GM12878 (cell line): Measurements from ENCODE around the gene PRM3. TPM values are rescaled to one million over a fixed set of nuclear protein-coding genes. Genes with fewer than 3 reads are reported as not detected.

Experiments
- CBX3 ChIP-seq: fragments of 200-600 bp; sonication (generic); IDR thresholded peaks from 2 replicates; pipeline ENCODE4 v1.6.1; 2016; ENCODE audit warnings: low read depth, borderline replicate concordance
- CEBPZ ChIP-seq: fragments of 150-350 bp; IDR thresholded peaks from 2 replicates; pipeline ENCODE4 v1.6.1; 2016; ENCODE audit warnings: low read depth, low read length
- MTA3 ChIP-seq: IDR thresholded peaks from 2 replicates; pipeline ENCODE4 v1.6.1; 2012; ENCODE audit warnings: low read length, inconsistent platforms, borderline replicate concordance
- MXI1 ChIP-seq: fragments of 150-350 bp; IDR thresholded peaks from 2 replicates; pipeline ENCODE4 v1.6.1; 2011; ENCODE audit warnings: low read depth, mild to moderate bottlenecking, inconsistent platforms, low read length, improper control_type of control experiment
- NFXL1 ChIP-seq: fragments of 450-650 bp; IDR thresholded peaks from 2 replicates; pipeline ENCODE4 v1.6.1; 2017; ENCODE audit warnings: antibody characterized with exemption, mild to moderate bottlenecking, borderline replicate concordance
- NR2C2 ChIP-seq: IDR thresholded peaks from 2 replicates; pipeline ENCODE4 v1.6.1; 2011; ENCODE audit warnings: borderline replicate concordance, low read depth; ENCODE audit not compliant: control insufficient read depth, insufficient read length
- NRF1 ChIP-seq: conservative IDR thresholded peaks from 2 replicates; pipeline ENCODE4 v1.6.1; 2011; ENCODE audit warnings: mild to moderate bottlenecking, low read depth, low read length, improper control_type of control experiment
- PBX3 ChIP-seq: IDR thresholded peaks from 2 replicates; pipeline ENCODE4 v1.6.1; 2011; ENCODE audit warnings: mild to moderate bottlenecking, low read depth, low read length, moderate library complexity; ENCODE audit not compliant: insufficient replicate concordance
- POU2F2 ChIP-seq: IDR thresholded peaks from 3 replicates; pipeline ENCODE4 v1.6.1; 2011; ENCODE audit warnings: low read depth, mild to moderate bottlenecking, low read length, borderline replicate concordance
- RBBP5 ChIP-seq: fragments of 200-600 bp; sonication (generic); conservative IDR thresholded peaks from 2 replicates; pipeline ENCODE4 v1.6.1; 2016
- STAT1 ChIP-seq: fragments of 450-650 bp; conservative IDR thresholded peaks from 2 replicates; pipeline ENCODE4 v1.6.1; 2014; ENCODE audit warnings: antibody characterized with exemption, mild to moderate bottlenecking
- SUPT20H ChIP-seq: IDR thresholded peaks from 2 replicates; pipeline ENCODE4 v1.6.1; 2011; ENCODE audit warnings: low read depth, mild to moderate bottlenecking, low read length, moderate library complexity, borderline replicate concordance; ENCODE audit not compliant: control insufficient read depth
- WRNIP1 ChIP-seq: IDR thresholded peaks from 2 replicates; pipeline ENCODE4 v1.6.1; 2011; ENCODE audit warnings: low read depth, low read length, improper control_type of control experiment, borderline replicate concordance
- YBX1 ChIP-seq: fragments of 450-650 bp; IDR thresholded peaks from 2 replicates; pipeline ENCODE4 v1.6.1; 2016; ENCODE audit warnings: antibody characterized with exemption
- ZNF622 ChIP-seq: fragments of 450-650 bp; IDR thresholded peaks from 2 replicates; pipeline ENCODE4 v1.6.1; 2017; ENCODE audit warnings: mild to moderate bottlenecking, inconsistent platforms
- polyA plus RNA-seq, 11 experiments: library from polyadenylated mRNA; depleted of rRNA in 4 of 11; unstranded in 6 of 11; stranded (reverse) in 5 of 11; fragments of >200 nt; fragmentation: Nextera tagmentation in 4 of 11; fragmentation: Illumina TruSeq in 1 of 11; extraction: Ambion mirVana in 4 of 11; extraction: Trizol in 1 of 11; gene quantifications; 1 replicate in 1 of 11; 2 replicates in 10 of 11; pipeline versions ENCODE4 v1.2.1 to v1.2.3, GENCODE V29; 2011 to 2016; ENCODE audit warnings: inconsistent platforms in 2 of 11, missing spikeins in 2 of 11, low read depth in 1 of 11
- total RNA-seq, 4 experiments: library from RNA; depleted of rRNA in 3 of 4; stranded (reverse); fragments of >200 nt in 3 of 4; fragmentation: Illumina TruSeq in 1 of 4; extraction: Trizol in 1 of 4; gene quantifications; 2 replicates each; pipeline versions ENCODE4 v1.2.1 to v1.2.3, GENCODE V29; 2013 to 2021
- TF ChIP-seq, protein P1 (sequence below): fragments of 450-650 bp; IDR thresholded peaks from 2 replicates; pipeline ENCODE4 v1.6.1; 2018; ENCODE audit warnings: borderline replicate concordance, mild to moderate bottlenecking; ENCODE audit not compliant: partially characterized antibody
- TF ChIP-seq, protein P2 (sequence below): fragments of 450-650 bp; IDR thresholded peaks from 2 replicates; pipeline ENCODE4 v1.6.1; 2017; ENCODE audit warnings: antibody characterized with exemption, mild to moderate bottlenecking, moderate library complexity

The PRM3 gene
- total and polyA plus RNA-seq, 10 of the 15 experiments (the other 5 are each of a cell fraction or from before 2014, with no cell fraction given) = not detected

DNA sequence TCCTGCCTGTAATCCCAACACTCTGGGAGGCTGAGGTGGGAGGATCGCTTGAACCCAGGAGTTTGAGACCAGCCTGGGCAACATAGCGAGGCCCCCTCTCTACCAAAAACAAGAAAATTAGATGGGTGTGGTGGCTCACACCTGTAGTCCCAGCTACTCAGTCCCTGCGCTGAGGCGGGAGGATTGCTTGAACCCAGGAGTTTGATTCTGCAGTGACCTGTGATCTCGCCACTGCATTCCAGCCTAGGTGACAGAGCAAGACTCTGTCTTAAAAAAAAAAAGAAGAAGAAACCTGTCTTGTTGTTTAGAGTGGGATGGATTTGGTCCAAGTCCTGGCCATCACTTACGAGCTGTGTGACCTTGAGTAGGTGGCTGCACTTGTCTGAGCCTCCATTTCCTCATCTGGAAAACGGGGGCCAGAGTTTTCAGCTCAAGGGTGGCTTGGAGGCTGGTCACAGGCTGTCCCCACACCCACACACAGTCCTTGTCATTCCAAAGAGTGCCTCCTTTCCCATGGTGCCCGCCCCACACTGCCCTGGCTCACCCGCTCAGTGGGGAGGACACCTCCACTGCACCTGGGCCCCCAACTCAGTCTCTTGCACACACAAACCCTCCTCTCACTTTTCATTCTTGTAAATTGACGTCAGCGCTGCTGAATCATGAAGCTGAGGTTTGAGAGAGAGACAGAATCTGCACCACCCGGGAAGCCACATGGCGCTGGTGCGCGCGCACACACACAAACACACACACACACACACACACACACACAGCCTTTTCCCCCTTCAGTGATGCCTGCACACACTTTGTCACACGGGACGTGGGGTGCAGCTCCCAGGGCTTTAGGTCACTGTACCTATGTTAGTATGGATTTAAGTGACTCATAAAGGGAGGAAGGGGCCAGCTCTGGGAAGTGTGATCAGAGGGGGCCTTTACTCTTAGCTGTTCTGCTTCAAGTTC lies 21.6 kb downstream of the PRM3 start (continued):
- TF ChIP-seq NR2C2 (no peak), MTA3 (no peak), YBX1 (no peak), RBBP5 (no peak), NFXL1 (peak; percentile 68; the same call in 1 of the 2 replicates), MXI1 (peak; percentile 71), WRNIP1 (no peak), SUPT20H (no peak), POU2F2 (peak; percentile 23; the same call in 2 of the 3 replicates), CBX3 (no peak), CEBPZ (no peak), ZNF622 (no peak), NRF1 (no peak), PBX3 (no peak), STAT1 (no peak)
- TF ChIP-seq, protein P1, sequence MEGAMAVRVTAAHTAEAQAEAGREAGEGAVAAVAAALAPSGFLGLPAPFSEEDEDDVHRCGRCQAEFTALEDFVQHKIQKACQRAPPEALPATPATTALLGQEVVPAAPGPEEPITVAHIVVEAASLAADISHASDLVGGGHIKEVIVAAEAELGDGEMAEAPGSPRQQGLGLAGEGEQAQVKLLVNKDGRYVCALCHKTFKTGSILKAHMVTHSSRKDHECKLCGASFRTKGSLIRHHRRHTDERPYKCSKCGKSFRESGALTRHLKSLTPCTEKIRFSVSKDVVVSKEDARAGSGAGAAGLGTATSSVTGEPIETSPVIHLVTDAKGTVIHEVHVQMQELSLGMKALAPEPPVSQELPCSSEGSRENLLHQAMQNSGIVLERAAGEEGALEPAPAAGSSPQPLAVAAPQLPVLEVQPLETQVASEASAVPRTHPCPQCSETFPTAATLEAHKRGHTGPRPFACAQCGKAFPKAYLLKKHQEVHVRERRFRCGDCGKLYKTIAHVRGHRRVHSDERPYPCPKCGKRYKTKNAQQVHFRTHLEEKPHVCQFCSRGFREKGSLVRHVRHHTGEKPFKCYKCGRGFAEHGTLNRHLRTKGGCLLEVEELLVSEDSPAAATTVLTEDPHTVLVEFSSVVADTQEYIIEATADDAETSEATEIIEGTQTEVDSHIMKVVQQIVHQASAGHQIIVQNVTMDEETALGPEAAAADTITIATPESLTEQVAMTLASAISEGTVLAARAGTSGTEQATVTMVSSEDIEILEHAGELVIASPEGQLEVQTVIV = no peak
- TF ChIP-seq, protein P2, sequence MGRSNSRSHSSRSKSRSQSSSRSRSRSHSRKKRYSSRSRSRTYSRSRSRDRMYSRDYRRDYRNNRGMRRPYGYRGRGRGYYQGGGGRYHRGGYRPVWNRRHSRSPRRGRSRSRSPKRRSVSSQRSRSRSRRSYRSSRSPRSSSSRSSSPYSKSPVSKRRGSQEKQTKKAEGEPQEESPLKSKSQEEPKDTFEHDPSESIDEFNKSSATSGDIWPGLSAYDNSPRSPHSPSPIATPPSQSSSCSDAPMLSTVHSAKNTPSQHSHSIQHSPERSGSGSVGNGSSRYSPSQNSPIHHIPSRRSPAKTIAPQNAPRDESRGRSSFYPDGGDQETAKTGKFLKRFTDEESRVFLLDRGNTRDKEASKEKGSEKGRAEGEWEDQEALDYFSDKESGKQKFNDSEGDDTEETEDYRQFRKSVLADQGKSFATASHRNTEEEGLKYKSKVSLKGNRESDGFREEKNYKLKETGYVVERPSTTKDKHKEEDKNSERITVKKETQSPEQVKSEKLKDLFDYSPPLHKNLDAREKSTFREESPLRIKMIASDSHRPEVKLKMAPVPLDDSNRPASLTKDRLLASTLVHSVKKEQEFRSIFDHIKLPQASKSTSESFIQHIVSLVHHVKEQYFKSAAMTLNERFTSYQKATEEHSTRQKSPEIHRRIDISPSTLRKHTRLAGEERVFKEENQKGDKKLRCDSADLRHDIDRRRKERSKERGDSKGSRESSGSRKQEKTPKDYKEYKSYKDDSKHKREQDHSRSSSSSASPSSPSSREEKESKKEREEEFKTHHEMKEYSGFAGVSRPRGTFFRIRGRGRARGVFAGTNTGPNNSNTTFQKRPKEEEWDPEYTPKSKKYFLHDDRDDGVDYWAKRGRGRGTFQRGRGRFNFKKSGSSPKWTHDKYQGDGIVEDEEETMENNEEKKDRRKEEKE = no peak
